GM12878 (cell line): ENCODE results near the gene TOE1. TPM values are rescaled to one million over a fixed set of nuclear protein-coding genes. Genes with fewer than 3 reads are reported as not detected.

ENCODE experiments used
- ATAC-seq: fragments of 200-7000 bp; cut with Tn5 transposase; 3 replicates; pipeline ENCODE4 v1.9.1; 2020; ENCODE audit warnings: mild to moderate bottlenecking, moderate library complexity
- BruUV-seq: library from RNA; stranded (reverse); fragments of 400-500 nt; replicated peaks from 2 replicates; lab custom pipeline; 2021; lab: Mats Ljungman, UMichigan
- CTCF ChIA-PET: fragments of 300-600 bp; sonication (Branson Sonifier 250); formaldehyde crosslinking; extraction: SDS; loops from one replicate; lab custom pipeline; 2021; ENCODE audit warnings: inconsistent platforms; lab: Yijun Ruan, JAX
- POLR2A ChIA-PET: fragments of 350-600 bp; formaldehyde crosslinking; extraction: SDS; loops from one replicate; lab custom pipeline; 2021; ENCODE audit warnings: inconsistent platforms; lab: Charles Lee
- RAD21 ChIA-PET: fragments of 300-600 bp; sonication (Branson Sonifier 250); formaldehyde crosslinking; loops from one replicate; lab custom pipeline; 2023; ENCODE audit warnings: antibody characterized with exemption; ENCODE audit not compliant: unreplicated experiment; lab: Charles Lee
- SMC1A ChIA-PET: fragments of 300-600 bp; sonication (Branson Sonifier 250); formaldehyde crosslinking; loops from one replicate; lab custom pipeline; 2023; ENCODE audit not compliant: unreplicated experiment, uncharacterized antibody; lab: Charles Lee
- DNase-seq: peaks from one replicate; pipeline ENCODE4 v3.0.0-alpha.2; 2011; ENCODE audit warnings: low read depth, low spot score
- FAIRE-seq: peaks from 3 replicates; lab custom pipeline; 2011; peaks lifted over from hg19 to GRCh38; lab: Jason Lieb, UNC
- H2AFZ ChIP-seq: 2 replicates; pipeline ENCODE4 v1.6.0; 2011; ENCODE audit warnings: low read depth, low read length, control low read depth; ENCODE audit not compliant: control insufficient read depth
- H3K27ac ChIP-seq: 2 replicates; pipeline ENCODE4 v1.5.1; 2011; ENCODE audit warnings: control low read depth; ENCODE audit not compliant: control insufficient read depth, insufficient read depth
- H3K27me3 ChIP-seq, 2 experiments: replicated peaks in 1 of 2; 2 replicates each; pipeline versions ENCODE4 v1.6.0 to v1.6.1; 2011; ENCODE audit warnings: low read length in 1 of 2; ENCODE audit not compliant: control insufficient read depth in 2 of 2, insufficient read depth in 2 of 2
- H3K36me3 ChIP-seq, 2 experiments: 2 replicates each; pipeline ENCODE4 v1.5.1; 2011; ENCODE audit warnings: low read length in 1 of 2; ENCODE audit not compliant: control insufficient read depth in 2 of 2, insufficient read depth in 2 of 2
- H3K4me1 ChIP-seq: 2 replicates; pipeline ENCODE4 v1.6.1; 2011; ENCODE audit warnings: mild to moderate bottlenecking, low read length, moderate library complexity, mixed read lengths; ENCODE audit not compliant: control insufficient read depth, insufficient read depth
- H3K4me2 ChIP-seq: 2 replicates; pipeline ENCODE4 v1.6.0; 2011; ENCODE audit warnings: control low read depth; ENCODE audit not compliant: control insufficient read depth, insufficient read depth
- H3K4me3 ChIP-seq: fragments of 200-600 bp; sonication (generic); 2 replicates; pipeline ENCODE4 v1.5.1; 2016
- H3K79me2 ChIP-seq: 2 replicates; pipeline ENCODE4 v1.6.0; 2011; ENCODE audit warnings: low read length; ENCODE audit not compliant: control insufficient read depth, insufficient read depth
- H3K9ac ChIP-seq: 2 replicates; pipeline ENCODE4 v1.8.0; 2011; ENCODE audit warnings: low read length, control low read depth, mixed read lengths; ENCODE audit not compliant: control insufficient read depth, insufficient read depth
- H3K9me3 ChIP-seq: replicated peaks from 3 replicates; pipeline ENCODE4 v1.5.1; 2011; ENCODE audit warnings: mild to moderate bottlenecking, low read length; ENCODE audit not compliant: control insufficient read depth, insufficient read depth
- H4K20me1 ChIP-seq: 2 replicates; pipeline ENCODE4 v1.6.0; 2011; ENCODE audit not compliant: control insufficient read depth, insufficient read depth
- ATF2 ChIP-seq: IDR thresholded peaks from 2 replicates; pipeline ENCODE4 v1.6.1; 2012; ENCODE audit warnings: low read length, inconsistent platforms
- CREB1 ChIP-seq: IDR thresholded peaks from 2 replicates; pipeline ENCODE4 v1.6.1; 2012; ENCODE audit warnings: low read depth, mild to moderate bottlenecking, inconsistent platforms
- CREM ChIP-seq: IDR thresholded peaks from 2 replicates; pipeline ENCODE4 v1.6.1; 2014; ENCODE audit warnings: antibody characterized with exemption, low read depth
- EGR1 ChIP-seq, 2 experiments: IDR thresholded peaks; 1 replicate in 1 of 2; 2 replicates in 1 of 2; pipeline ENCODE4 v1.6.1; 2011 to 2012; ENCODE audit warnings: low read depth in 2 of 2, low read length in 2 of 2, borderline replicate concordance in 1 of 2, mild to moderate bottlenecking in 1 of 2, moderate library complexity in 1 of 2
- HDGF ChIP-seq: fragments of 450-650 bp; IDR thresholded peaks from 2 replicates; pipeline ENCODE4 v1.6.1; 2016; ENCODE audit warnings: antibody characterized with exemption
- KLF5 ChIP-seq: fragments of 450-650 bp; IDR thresholded peaks from 2 replicates; pipeline ENCODE4 v1.6.1; 2014; ENCODE audit warnings: mild to moderate bottlenecking; ENCODE audit not compliant: partially characterized antibody
- MTA3 ChIP-seq: IDR thresholded peaks from 2 replicates; pipeline ENCODE4 v1.6.1; 2012; ENCODE audit warnings: low read length, inconsistent platforms, borderline replicate concordance
- POLR2A ChIP-seq: IDR thresholded peaks from 2 replicates; pipeline ENCODE4 v1.6.1; 2011; ENCODE audit warnings: low read depth, mild to moderate bottlenecking, low read length
- RAD21 ChIP-seq: IDR thresholded peaks from 2 replicates; pipeline ENCODE4 v1.6.1; 2011; ENCODE audit warnings: mild to moderate bottlenecking, low read depth, low read length, moderate library complexity; ENCODE audit not compliant: insufficient read depth
- TARDBP ChIP-seq: IDR thresholded peaks from 2 replicates; pipeline ENCODE4 v1.6.1; 2016; ENCODE audit warnings: borderline replicate concordance
- WGBS: methylation state at CpG from one replicate; pipeline ENCODE4 v1.1.6; 2016; ENCODE audit warnings: low lambda C conversion rate; ENCODE audit not compliant: insufficient replicate concordance, insufficient coverage; ENCODE audit errors: missing lambda C conversion rate; 5-methylcytosine and 5-hydroxymethylcytosine counted together
- in situ Hi-C: fragments of 300-500 bp; cut with MboI; formaldehyde crosslinking; loops from 9 replicates; pipeline ENCODE4 v1.14.3; 2018; ENCODE audit warnings: mixed read lengths
- intact Hi-C: fragments of 100-400 bp; cut with micrococcal nuclease; formaldehyde crosslinking; loops from one replicate; pipeline ENCODE4 v1.14.2; 2022; ENCODE audit not compliant: unreplicated experiment
- polyA plus RNA-seq, 11 experiments: library from polyadenylated mRNA; depleted of rRNA in 4 of 11; unstranded in 6 of 11; stranded (reverse) in 5 of 11; fragments of >200 nt; fragmentation: Nextera tagmentation in 4 of 11; fragmentation: Illumina TruSeq in 1 of 11; extraction: Ambion mirVana in 4 of 11; extraction: Trizol in 1 of 11; gene quantifications; 1 replicate in 1 of 11; 2 replicates in 10 of 11; pipeline versions ENCODE4 v1.2.1 to v1.2.3, GENCODE V29; 2011 to 2016; ENCODE audit warnings: inconsistent platforms in 2 of 11, missing spikeins in 2 of 11, low read depth in 1 of 11
- total RNA-seq, 4 experiments: library from RNA; depleted of rRNA in 3 of 4; stranded (reverse); fragments of >200 nt in 3 of 4; fragmentation: Illumina TruSeq in 1 of 4; extraction: Trizol in 1 of 4; gene quantifications; 2 replicates each; pipeline versions ENCODE4 v1.2.1 to v1.2.3, GENCODE V29; 2013 to 2021
- TF ChIP-seq, protein P1 (sequence below): IDR thresholded peaks from 2 replicates; pipeline ENCODE4 v1.6.1; 2011; ENCODE audit warnings: borderline replicate concordance, low read depth, mild to moderate bottlenecking, moderate library complexity, mixed read lengths, low read length; ENCODE audit not compliant: insufficient read depth; ENCODE audit errors: extremely low read length
- TF ChIP-seq, protein P2 (sequence below): fragments of 450-650 bp; IDR thresholded peaks from 2 replicates; pipeline ENCODE4 v1.6.1; 2018; ENCODE audit warnings: borderline replicate concordance, mild to moderate bottlenecking; ENCODE audit not compliant: partially characterized antibody
- TF ChIP-seq, protein P3 (sequence below): fragments of 450-650 bp; conservative IDR thresholded peaks from 2 replicates; pipeline ENCODE4 v1.6.1; 2017; ENCODE audit warnings: mild to moderate bottlenecking, moderate library complexity

The TOE1 gene
- total and polyA plus RNA-seq, 10 of the 15 experiments (the other 5 are each of a cell fraction or from before 2014, with no cell fraction given), result 22.7 to 38.0 (median 33.3) TPM

GRCh38 chr1:45327644-45328515 is 12.1 kb upstream of the TOE1 start:
- BruUV-seq, result no TSS peak
- 8% methylated on average over 19 of the region's 19 CpGs for WGBS
- H3K27me3 ChIP-seq, result no peaks in the 10 kb centered on the region
- H3K4me3 ChIP-seq, result peak overlapping the region; percentile 82
- H3K36me3 ChIP-seq, result peaks cover 0 to 7% of the 10 kb centered on the region in 2 experiments; a peak in 2 of 4 replicates
- ChIA-PET RAD21 (interaction anchor here (0.6 to 1.8 kb wide), 7 partner anchors 12 to 189 kb away, joined by 3 to 10 read pairs (median 3); partner anchors contain the start of genes MUTYH and TOE1), POLR2A (interaction anchor here (0.5 to 5.8 kb wide), 4 partner anchors 11 to 24 kb away, joined by 3 to 45 read pairs (median 6); partner anchors contain the start of genes MUTYH and TOE1), SMC1A (interaction anchor here (0.8 to 9.2 kb wide), 6 partner anchors 13 to 165 kb away, joined by 3 to 57 read pairs (median 7); partner anchors contain the start of genes MUTYH and TOE1), CTCF (interaction anchor here (0.6 to 5.8 kb wide), 5 partner anchors 11 to 1397 kb away, joined by 3 to 42 read pairs (median 8); partner anchors contain the start of genes MUTYH, TESK2 and TOE1)
- in situ Hi-C loops (no loop called here), intact Hi-C loops (no loop called here)
- no peak for FAIRE-seq
- no peaks in the 10 kb centered on the region for H3K9me3 ChIP-seq
- ATAC-seq, result peak; percentile 25
- peak overlapping the region; percentile 94 for H3K4me2 ChIP-seq
- peak overlapping the region; percentile 81 for H3K9ac ChIP-seq
- H2AFZ ChIP-seq, result no peak overlapping the region
- no peaks in the 10 kb centered on the region for H4K20me1 ChIP-seq
- no peak for DNase-seq
- peaks cover 16% of the 10 kb centered on the region; the same call in 1 of the 2 replicates for H3K4me1 ChIP-seq
- H3K27ac ChIP-seq, result peak overlapping the region; percentile 80
- H3K79me2 ChIP-seq, result peaks cover 22% of the 10 kb centered on the region
- TF ChIP-seq, protein P1, sequence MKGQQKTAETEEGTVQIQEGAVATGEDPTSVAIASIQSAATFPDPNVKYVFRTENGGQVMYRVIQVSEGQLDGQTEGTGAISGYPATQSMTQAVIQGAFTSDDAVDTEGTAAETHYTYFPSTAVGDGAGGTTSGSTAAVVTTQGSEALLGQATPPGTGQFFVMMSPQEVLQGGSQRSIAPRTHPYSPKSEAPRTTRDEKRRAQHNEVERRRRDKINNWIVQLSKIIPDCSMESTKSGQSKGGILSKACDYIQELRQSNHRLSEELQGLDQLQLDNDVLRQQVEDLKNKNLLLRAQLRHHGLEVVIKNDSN, result peak; percentile 13
- TF ChIP-seq TARDBP (no peak), RAD21 (0 out of 2 replicates have a peak, but pooled peaks have one; percentile 11), CREM (0 out of 2 replicates have a peak, but pooled peaks have one; percentile 24), ATF2 (no peak), CREB1 (no peak), KLF5 (no peak), EGR1 (IDR thresholded peaks at IDR 0.05; ENCODE audit: borderline replicate concordance in 1 of 2, low read depth in 2 of 2, low read length in 2 of 2) (peak in 1 of 2 experiments; percentile 60; a peak in 1 of 3 replicates), POLR2A (0 out of 2 replicates have a peak, but pooled peaks have one; percentile 16), HDGF (0 out of 2 replicates have a peak, but pooled peaks have one; percentile 46), MTA3 (0 out of 2 replicates have a peak, but pooled peaks have one; percentile 15)
- TF ChIP-seq, protein P2, sequence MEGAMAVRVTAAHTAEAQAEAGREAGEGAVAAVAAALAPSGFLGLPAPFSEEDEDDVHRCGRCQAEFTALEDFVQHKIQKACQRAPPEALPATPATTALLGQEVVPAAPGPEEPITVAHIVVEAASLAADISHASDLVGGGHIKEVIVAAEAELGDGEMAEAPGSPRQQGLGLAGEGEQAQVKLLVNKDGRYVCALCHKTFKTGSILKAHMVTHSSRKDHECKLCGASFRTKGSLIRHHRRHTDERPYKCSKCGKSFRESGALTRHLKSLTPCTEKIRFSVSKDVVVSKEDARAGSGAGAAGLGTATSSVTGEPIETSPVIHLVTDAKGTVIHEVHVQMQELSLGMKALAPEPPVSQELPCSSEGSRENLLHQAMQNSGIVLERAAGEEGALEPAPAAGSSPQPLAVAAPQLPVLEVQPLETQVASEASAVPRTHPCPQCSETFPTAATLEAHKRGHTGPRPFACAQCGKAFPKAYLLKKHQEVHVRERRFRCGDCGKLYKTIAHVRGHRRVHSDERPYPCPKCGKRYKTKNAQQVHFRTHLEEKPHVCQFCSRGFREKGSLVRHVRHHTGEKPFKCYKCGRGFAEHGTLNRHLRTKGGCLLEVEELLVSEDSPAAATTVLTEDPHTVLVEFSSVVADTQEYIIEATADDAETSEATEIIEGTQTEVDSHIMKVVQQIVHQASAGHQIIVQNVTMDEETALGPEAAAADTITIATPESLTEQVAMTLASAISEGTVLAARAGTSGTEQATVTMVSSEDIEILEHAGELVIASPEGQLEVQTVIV, result no peak
- TF ChIP-seq, protein P3, sequence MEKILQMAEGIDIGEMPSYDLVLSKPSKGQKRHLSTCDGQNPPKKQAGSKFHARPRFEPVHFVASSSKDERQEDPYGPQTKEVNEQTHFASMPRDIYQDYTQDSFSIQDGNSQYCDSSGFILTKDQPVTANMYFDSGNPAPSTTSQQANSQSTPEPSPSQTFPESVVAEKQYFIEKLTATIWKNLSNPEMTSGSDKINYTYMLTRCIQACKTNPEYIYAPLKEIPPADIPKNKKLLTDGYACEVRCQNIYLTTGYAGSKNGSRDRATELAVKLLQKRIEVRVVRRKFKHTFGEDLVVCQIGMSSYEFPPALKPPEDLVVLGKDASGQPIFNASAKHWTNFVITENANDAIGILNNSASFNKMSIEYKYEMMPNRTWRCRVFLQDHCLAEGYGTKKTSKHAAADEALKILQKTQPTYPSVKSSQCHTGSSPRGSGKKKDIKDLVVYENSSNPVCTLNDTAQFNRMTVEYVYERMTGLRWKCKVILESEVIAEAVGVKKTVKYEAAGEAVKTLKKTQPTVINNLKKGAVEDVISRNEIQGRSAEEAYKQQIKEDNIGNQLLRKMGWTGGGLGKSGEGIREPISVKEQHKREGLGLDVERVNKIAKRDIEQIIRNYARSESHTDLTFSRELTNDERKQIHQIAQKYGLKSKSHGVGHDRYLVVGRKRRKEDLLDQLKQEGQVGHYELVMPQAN, result no peak
